Measurements from ENCODE around the gene ENAM. TPM values are rescaled to one million over a fixed set of nuclear protein-coding genes. Genes with fewer than 3 reads are reported as not detected.

Gene ENAM
- total and polyA plus RNA-seq, 2 experiments from 2014 or later = not detected

DNA sequence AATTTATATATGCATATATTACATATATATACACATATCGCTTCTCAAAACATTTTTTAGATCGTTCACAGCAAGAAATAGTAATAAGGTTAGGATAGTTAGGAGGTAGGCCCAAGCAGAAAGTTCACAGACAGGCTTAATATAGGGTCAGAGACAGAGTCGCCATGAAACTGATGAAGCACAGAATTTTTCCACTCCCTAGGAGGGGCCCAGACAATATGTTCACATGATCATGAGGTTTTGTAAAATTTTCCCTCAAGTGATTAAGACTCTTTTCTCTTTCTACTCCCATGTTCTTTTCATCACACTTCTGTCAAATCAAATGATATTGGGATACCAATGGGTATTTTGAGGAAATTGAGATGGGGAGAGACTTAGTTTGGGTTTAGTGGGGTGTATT, 5.2 kb upstream of the ENAM start:
- H4K20me1 ChIP-seq (replicated peaks; ENCODE audit: insufficient read depth) = no peaks in the 10 kb centered on the region
- no peaks in the 10 kb centered on the region for H3F3A ChIP-seq (replicated peaks; ENCODE audit: low read depth)
- H3K27me3 Mint-ChIP-seq (ENCODE audit: insufficient read depth, low read depth, poor library complexity) = no peaks in the 10 kb centered on the region
- no peaks in the 10 kb centered on the region; the same call in 2 of the 3 replicates for H3K4me1 Mint-ChIP-seq
- H2AFZ ChIP-seq = no peak overlapping the region
- no peak overlapping the region for H3K27ac Mint-ChIP-seq
- H3K4me2 ChIP-seq = no peak overlapping the region
- DNase-seq (ENCODE audit: low spot score) = no peak
- no peak overlapping the region for H3K4me3 Mint-ChIP-seq
- no peak overlapping the region for H3K4me3 ChIP-seq
- no peaks in the 10 kb centered on the region for H3K9me2 ChIP-seq (ENCODE audit: insufficient read depth)
- no peaks in the 10 kb centered on the region; the same call in 2 of the 3 replicates for H3K36me3 Mint-ChIP-seq (ENCODE audit: low read depth)
- H3K4me1 ChIP-seq (ENCODE audit: insufficient read depth) = no peaks in the 10 kb centered on the region; the same call in 1 of the 2 replicates
- no peak overlapping the region for H3K27ac ChIP-seq (ENCODE audit: low read depth)
- no peak for TF ChIP-seq ZNF114 (CRISPR knock-in tag; IDR thresholded peaks at IDR 0.05)
- TF ChIP-seq EZH2 (IDR thresholded peaks at IDR 0.05; ENCODE audit: low read depth, unreplicated experiment) = no peak
- TF ChIP-seq, protein P1, sequence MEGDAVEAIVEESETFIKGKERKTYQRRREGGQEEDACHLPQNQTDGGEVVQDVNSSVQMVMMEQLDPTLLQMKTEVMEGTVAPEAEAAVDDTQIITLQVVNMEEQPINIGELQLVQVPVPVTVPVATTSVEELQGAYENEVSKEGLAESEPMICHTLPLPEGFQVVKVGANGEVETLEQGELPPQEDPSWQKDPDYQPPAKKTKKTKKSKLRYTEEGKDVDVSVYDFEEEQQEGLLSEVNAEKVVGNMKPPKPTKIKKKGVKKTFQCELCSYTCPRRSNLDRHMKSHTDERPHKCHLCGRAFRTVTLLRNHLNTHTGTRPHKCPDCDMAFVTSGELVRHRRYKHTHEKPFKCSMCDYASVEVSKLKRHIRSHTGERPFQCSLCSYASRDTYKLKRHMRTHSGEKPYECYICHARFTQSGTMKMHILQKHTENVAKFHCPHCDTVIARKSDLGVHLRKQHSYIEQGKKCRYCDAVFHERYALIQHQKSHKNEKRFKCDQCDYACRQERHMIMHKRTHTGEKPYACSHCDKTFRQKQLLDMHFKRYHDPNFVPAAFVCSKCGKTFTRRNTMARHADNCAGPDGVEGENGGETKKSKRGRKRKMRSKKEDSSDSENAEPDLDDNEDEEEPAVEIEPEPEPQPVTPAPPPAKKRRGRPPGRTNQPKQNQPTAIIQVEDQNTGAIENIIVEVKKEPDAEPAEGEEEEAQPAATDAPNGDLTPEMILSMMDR (conservative IDR thresholded peaks at IDR 0.05; ENCODE audit: low read depth in 2 of 2) = no peak
- TF ChIP-seq NANOG (IDR thresholded peaks at IDR 0.05; ENCODE audit: borderline replicate concordance) = no peak
- TF ChIP-seq EZH2phosphoT487 (IDR thresholded peaks at IDR 0.05; ENCODE audit: unreplicated experiment) = no peak
- no peak for TF ChIP-seq ZNF331 (CRISPR knock-in tag; IDR thresholded peaks at IDR 0.05; ENCODE audit: low read depth)
- TF ChIP-seq JUNB (IDR thresholded peaks at IDR 0.05; ENCODE audit: unreplicated experiment) = no peak
- TF ChIP-seq CREB1 (CRISPR knock-in tag; IDR thresholded peaks at IDR 0.05; ENCODE audit: low read depth) = no peak
- TF ChIP-seq, protein P2, sequence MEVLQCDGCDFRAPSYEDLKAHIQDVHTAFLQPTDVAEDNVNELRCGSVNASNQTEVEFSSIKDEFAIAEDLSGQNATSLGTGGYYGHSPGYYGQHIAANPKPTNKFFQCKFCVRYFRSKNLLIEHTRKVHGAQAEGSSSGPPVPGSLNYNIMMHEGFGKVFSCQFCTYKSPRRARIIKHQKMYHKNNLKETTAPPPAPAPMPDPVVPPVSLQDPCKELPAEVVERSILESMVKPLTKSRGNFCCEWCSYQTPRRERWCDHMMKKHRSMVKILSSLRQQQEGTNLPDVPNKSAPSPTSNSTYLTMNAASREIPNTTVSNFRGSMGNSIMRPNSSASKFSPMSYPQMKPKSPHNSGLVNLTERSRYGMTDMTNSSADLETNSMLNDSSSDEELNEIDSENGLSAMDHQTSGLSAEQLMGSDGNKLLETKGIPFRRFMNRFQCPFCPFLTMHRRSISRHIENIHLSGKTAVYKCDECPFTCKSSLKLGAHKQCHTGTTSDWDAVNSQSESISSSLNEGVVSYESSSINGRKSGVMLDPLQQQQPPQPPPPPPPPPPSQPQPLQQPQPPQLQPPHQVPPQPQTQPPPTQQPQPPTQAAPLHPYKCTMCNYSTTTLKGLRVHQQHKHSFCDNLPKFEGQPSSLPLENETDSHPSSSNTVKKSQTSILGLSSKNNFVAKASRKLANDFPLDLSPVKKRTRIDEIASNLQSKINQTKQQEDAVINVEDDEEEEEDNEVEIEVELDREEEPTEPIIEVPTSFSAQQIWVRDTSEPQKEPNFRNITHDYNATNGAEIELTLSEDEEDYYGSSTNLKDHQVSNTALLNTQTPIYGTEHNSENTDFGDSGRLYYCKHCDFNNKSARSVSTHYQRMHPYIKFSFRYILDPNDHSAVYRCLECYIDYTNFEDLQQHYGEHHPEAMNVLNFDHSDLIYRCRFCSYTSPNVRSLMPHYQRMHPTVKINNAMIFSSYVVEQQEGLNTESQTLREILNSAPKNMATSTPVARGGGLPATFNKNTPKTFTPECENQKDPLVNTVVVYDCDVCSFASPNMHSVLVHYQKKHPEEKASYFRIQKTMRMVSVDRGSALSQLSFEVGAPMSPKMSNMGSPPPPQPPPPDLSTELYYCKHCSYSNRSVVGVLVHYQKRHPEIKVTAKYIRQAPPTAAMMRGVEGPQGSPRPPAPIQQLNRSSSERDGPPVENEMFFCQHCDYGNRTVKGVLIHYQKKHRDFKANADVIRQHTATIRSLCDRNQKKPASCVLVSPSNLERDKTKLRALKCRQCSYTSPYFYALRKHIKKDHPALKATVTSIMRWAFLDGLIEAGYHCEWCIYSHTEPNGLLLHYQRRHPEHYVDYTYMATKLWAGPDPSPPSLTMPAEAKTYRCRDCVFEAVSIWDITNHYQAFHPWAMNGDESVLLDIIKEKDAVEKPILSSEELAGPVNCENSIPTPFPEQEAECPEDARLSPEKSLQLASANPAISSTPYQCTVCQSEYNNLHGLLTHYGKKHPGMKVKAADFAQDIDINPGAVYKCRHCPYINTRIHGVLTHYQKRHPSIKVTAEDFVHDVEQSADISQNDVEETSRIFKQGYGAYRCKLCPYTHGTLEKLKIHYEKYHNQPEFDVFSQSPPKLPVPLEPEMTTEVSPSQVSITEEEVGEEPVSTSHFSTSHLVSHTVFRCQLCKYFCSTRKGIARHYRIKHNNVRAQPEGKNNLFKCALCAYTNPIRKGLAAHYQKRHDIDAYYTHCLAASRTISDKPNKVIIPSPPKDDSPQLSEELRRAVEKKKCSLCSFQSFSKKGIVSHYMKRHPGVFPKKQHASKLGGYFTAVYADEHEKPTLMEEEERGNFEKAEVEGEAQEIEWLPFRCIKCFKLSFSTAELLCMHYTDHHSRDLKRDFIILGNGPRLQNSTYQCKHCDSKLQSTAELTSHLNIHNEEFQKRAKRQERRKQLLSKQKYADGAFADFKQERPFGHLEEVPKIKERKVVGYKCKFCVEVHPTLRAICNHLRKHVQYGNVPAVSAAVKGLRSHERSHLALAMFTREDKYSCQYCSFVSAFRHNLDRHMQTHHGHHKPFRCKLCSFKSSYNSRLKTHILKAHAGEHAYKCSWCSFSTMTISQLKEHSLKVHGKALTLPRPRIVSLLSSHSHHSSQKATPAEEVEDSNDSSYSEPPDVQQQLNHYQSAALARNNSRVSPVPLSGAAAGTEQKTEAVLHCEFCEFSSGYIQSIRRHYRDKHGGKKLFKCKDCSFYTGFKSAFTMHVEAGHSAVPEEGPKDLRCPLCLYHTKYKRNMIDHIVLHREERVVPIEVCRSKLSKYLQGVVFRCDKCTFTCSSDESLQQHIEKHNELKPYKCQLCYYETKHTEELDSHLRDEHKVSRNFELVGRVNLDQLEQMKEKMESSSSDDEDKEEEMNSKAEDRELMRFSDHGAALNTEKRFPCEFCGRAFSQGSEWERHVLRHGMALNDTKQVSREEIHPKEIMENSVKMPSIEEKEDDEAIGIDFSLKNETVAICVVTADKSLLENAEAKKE (CRISPR knock-in tag; IDR thresholded peaks at IDR 0.05) = no peak
- TF ChIP-seq, protein P3, sequence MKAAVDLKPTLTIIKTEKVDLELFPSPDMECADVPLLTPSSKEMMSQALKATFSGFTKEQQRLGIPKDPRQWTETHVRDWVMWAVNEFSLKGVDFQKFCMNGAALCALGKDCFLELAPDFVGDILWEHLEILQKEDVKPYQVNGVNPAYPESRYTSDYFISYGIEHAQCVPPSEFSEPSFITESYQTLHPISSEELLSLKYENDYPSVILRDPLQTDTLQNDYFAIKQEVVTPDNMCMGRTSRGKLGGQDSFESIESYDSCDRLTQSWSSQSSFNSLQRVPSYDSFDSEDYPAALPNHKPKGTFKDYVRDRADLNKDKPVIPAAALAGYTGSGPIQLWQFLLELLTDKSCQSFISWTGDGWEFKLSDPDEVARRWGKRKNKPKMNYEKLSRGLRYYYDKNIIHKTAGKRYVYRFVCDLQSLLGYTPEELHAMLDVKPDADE (IDR thresholded peaks at IDR 0.05) = no peak
- TF ChIP-seq POLR2AphosphoS5 (IDR thresholded peaks at IDR 0.05; ENCODE audit: low read depth) = no peak
- no peak for TF ChIP-seq STAT1 (IDR thresholded peaks at IDR 0.05; ENCODE audit: unreplicated experiment)
- TF ChIP-seq, protein P4, sequence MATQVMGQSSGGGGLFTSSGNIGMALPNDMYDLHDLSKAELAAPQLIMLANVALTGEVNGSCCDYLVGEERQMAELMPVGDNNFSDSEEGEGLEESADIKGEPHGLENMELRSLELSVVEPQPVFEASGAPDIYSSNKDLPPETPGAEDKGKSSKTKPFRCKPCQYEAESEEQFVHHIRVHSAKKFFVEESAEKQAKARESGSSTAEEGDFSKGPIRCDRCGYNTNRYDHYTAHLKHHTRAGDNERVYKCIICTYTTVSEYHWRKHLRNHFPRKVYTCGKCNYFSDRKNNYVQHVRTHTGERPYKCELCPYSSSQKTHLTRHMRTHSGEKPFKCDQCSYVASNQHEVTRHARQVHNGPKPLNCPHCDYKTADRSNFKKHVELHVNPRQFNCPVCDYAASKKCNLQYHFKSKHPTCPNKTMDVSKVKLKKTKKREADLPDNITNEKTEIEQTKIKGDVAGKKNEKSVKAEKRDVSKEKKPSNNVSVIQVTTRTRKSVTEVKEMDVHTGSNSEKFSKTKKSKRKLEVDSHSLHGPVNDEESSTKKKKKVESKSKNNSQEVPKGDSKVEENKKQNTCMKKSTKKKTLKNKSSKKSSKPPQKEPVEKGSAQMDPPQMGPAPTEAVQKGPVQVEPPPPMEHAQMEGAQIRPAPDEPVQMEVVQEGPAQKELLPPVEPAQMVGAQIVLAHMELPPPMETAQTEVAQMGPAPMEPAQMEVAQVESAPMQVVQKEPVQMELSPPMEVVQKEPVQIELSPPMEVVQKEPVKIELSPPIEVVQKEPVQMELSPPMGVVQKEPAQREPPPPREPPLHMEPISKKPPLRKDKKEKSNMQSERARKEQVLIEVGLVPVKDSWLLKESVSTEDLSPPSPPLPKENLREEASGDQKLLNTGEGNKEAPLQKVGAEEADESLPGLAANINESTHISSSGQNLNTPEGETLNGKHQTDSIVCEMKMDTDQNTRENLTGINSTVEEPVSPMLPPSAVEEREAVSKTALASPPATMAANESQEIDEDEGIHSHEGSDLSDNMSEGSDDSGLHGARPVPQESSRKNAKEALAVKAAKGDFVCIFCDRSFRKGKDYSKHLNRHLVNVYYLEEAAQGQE (IDR thresholded peaks at IDR 0.05; ENCODE audit: unreplicated experiment) = no peak
- H3K79me2 ChIP-seq (replicated peaks; ENCODE audit: insufficient read depth) = no peaks in the 10 kb centered on the region
- no peak for ATAC-seq
- no peaks in the 10 kb centered on the region for H3K36me3 ChIP-seq (ENCODE audit: insufficient read depth)
- H3K27me3 ChIP-seq (ENCODE audit: insufficient read depth) = no peaks in the 10 kb centered on the region
- H3K9me3 Mint-ChIP-seq = no peaks in the 10 kb centered on the region
